MCF 10A (cell line): ENCODE data around the gene GARRE1. TPM values are rescaled to one million over a fixed set of nuclear protein-coding genes. Genes with fewer than 3 reads are reported as not detected.
"Not testable (repeated sequence)": the region's sequence is repeated elsewhere in the genome, so short reads cannot be mapped to it uniquely, and the experiment has no call there.

Source experiments
- BruUV-seq: library from RNA; stranded (reverse); fragments of 400-500 nt; replicated peaks from 2 replicates; lab custom pipeline; 2021; lab: Mats Ljungman, UMichigan
- CTCF ChIA-PET: fragments of 300-600 bp; sonication (Branson Sonifier 250); formaldehyde crosslinking; extraction: SDS; loops from one replicate; lab custom pipeline; 2021; ENCODE audit warnings: antibody characterized with exemption, inconsistent platforms; lab: Yijun Ruan, JAX
- POLR2A ChIA-PET: fragments of 300-600, 350-650 bp; sonication (Branson Sonifier 250); formaldehyde crosslinking; extraction: SDS; loops from one replicate; lab custom pipeline; 2020; ENCODE audit warnings: antibody characterized with exemption, inconsistent platforms; lab: Yijun Ruan, JAX
- DNase-seq: peaks from one replicate; pipeline ENCODE4 v3.0.0-alpha.2; 2018; ENCODE audit not compliant: unreplicated experiment
- H3K27ac Mint-ChIP-seq: one replicate; pipeline ENCODE4 v1.8.0; 2022; ENCODE audit warnings: mild to moderate bottlenecking, low read depth, mixed read lengths; ENCODE audit not compliant: unreplicated experiment
- H3K27me3 Mint-ChIP-seq: one replicate; pipeline ENCODE4 v1.8.0; 2022; ENCODE audit warnings: mixed read lengths; ENCODE audit not compliant: insufficient read depth, unreplicated experiment
- H3K36me3 Mint-ChIP-seq: one replicate; pipeline ENCODE4 v1.8.0; 2022; ENCODE audit warnings: mild to moderate bottlenecking, moderate library complexity, mixed read lengths; ENCODE audit not compliant: insufficient read depth, unreplicated experiment
- H3K4me1 Mint-ChIP-seq: one replicate; pipeline ENCODE4 v1.8.0; 2022; ENCODE audit warnings: mixed read lengths; ENCODE audit not compliant: insufficient read depth, unreplicated experiment
- H3K4me3 Mint-ChIP-seq: one replicate; pipeline ENCODE4 v1.8.0; 2022; ENCODE audit warnings: mild to moderate bottlenecking, moderate library complexity, mixed read lengths; ENCODE audit not compliant: unreplicated experiment
- H3K9me3 Mint-ChIP-seq: one replicate; pipeline ENCODE4 v1.8.0; 2022; ENCODE audit warnings: mixed read lengths; ENCODE audit not compliant: unreplicated experiment
- intact Hi-C: fragments of 100-400 bp; cut with micrococcal nuclease; formaldehyde crosslinking; loops from 2 replicates; pipeline ENCODE4 v1.14.1; 2022
- total RNA-seq: library from RNA; stranded (reverse); gene quantifications from 2 replicates; pipeline ENCODE4 v1.2.3, GENCODE V29; 2022
- TF ChIP-seq, protein P1 (sequence below): fragments of 200-600 bp; IDR thresholded peaks from one replicate; pipeline ENCODE4 v1.8.0; 2022; ENCODE audit warnings: antibody characterized with exemption, mild to moderate bottlenecking; ENCODE audit not compliant: unreplicated experiment

The GARRE1 gene
- total RNA-seq, 1 experiment from 2014 or later = 12.8 TPM

- no peak for DNase-seq
- peaks cover 2% of the 10 kb centered on the region for H3K4me1 Mint-ChIP-seq
- ChIA-PET CTCF (no interaction called here), POLR2A (no interaction called here)
- BruUV-seq = no TSS peak
- TF ChIP-seq, protein P1, sequence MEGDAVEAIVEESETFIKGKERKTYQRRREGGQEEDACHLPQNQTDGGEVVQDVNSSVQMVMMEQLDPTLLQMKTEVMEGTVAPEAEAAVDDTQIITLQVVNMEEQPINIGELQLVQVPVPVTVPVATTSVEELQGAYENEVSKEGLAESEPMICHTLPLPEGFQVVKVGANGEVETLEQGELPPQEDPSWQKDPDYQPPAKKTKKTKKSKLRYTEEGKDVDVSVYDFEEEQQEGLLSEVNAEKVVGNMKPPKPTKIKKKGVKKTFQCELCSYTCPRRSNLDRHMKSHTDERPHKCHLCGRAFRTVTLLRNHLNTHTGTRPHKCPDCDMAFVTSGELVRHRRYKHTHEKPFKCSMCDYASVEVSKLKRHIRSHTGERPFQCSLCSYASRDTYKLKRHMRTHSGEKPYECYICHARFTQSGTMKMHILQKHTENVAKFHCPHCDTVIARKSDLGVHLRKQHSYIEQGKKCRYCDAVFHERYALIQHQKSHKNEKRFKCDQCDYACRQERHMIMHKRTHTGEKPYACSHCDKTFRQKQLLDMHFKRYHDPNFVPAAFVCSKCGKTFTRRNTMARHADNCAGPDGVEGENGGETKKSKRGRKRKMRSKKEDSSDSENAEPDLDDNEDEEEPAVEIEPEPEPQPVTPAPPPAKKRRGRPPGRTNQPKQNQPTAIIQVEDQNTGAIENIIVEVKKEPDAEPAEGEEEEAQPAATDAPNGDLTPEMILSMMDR = no peak
- H3K27ac Mint-ChIP-seq = no peak overlapping the region
- H3K4me3 Mint-ChIP-seq = no peak overlapping the region
- intact Hi-C loops = no loop called here
- H3K9me3 Mint-ChIP-seq = no peaks in the 10 kb centered on the region
- peaks cover 72% of the 10 kb centered on the region for H3K36me3 Mint-ChIP-seq
- H3K27me3 Mint-ChIP-seq = no peaks in the 10 kb centered on the region
Measured at GRCh38 chr19:34213283-34213682, 41.1 kb upstream of the GARRE1 start.

DNA sequence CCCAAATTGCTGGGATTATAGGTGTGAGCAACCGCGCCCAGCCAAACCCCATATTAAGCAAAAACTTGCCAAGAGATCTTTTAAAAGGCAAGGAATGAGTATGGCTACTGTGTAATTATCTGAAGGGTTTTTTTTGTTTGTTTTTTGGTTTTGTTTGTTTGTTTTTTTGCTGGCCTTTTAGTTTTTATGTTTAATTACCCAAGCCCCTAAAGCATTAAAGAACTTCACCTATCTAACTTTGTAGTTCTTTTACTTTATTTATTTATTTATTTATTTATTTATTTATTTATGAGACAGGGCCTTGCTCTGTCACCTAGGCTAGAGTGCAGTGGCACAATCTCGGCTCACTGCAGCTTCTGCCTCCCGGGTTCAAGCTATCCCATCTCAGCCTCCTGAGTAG is 40.3 kb upstream of the GARRE1 start:
- peaks cover 8% of the 10 kb centered on the region for H3K4me1 Mint-ChIP-seq
- H3K4me3 Mint-ChIP-seq = no peak overlapping the region
- H3K36me3 Mint-ChIP-seq = peaks cover 78% of the 10 kb centered on the region
- no peak overlapping the region for H3K27ac Mint-ChIP-seq
- no TSS peak for BruUV-seq
- POLR2A ChIA-PET = no interaction called here
- no peak for DNase-seq
- no peaks in the 10 kb centered on the region for H3K9me3 Mint-ChIP-seq
- TF ChIP-seq, protein P1 = no peak
- H3K27me3 Mint-ChIP-seq = no peaks in the 10 kb centered on the region
- CTCF ChIA-PET = interaction anchor here (0.6 kb wide), 1 partner anchor 205 kb away, joined by 3 read pairs; no protein-coding TSS in a partner anchor
- intact Hi-C loops = no loop called here

DNA sequence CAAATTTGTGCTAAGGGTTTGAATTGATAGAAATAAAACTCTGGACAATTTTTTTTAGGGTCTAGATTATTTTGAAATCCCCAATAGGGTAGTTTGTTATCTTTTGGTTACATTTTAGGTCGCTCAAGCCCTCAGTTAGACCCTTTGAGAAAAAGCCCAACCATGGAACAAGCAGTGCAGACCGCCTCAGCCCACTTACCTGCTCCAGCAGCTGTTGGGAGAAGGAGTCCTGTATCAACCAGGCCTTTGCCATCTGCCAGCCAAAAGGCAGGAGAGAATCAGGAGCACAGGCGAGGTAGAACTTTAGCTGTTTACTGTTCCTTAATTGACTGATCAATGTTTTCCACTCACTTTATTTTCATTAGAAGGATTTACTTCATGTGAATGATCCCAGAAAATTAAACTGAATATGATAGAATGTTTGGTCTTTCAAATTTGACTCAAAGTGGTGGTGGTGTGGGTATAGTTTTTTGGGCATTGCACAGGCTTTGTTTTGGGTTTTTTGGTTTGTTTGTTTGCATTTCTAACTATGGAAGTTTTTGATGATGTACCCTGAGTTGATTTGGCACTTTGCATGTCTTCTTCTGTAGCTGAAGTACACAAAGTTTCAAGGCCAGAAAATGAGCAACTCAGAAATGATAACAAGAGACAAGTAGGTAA is 39.2 kb upstream of the GARRE1 start:
- Mint-ChIP-seq H3K9me3 (no peaks in the 10 kb centered on the region), H3K36me3 (peaks cover 78% of the 10 kb centered on the region), H3K27me3 (no peaks in the 10 kb centered on the region), H3K4me3 (no peak overlapping the region), H3K4me1 (peaks cover 8% of the 10 kb centered on the region), H3K27ac (no peak overlapping the region)
- ChIA-PET POLR2A (interaction anchor here (1.3 kb wide), 1 partner anchor 213 kb away, joined by 4 read pairs; the partner anchor contains the start of gene UBA2), CTCF (no interaction called here)
- no TSS peak for BruUV-seq
- intact Hi-C loops = no loop called here
- TF ChIP-seq, protein P1 = no peak
- DNase-seq = no peak

DNA sequence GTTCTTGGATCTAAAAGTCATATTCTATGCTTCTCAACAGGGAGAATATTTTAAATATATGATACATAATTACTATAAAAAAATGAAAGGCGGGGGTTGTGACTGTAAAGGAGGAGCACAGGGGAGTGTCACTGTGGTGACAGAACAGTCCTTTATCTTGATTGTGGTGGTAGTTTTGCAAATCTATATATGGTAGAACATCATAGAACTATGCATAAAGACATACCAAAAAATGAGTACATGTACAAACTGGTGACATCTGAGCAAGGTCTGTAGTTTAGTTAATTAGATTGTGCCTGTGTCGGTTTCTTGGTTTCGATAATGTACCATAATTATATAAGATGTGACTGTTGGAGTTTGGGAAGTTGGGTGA is 38.7 kb upstream of the GARRE1 start:
- TF ChIP-seq, protein P1 = no peak
- intact Hi-C loops = no loop called here

GRCh38 chr19:34216745-34217219 is 37.6 kb upstream of the GARRE1 start:
- H3K4me1 Mint-ChIP-seq, POLR2A ChIA-PET, H3K27me3 Mint-ChIP-seq, H3K9me3 Mint-ChIP-seq, H3K27ac Mint-ChIP-seq, H3K4me3 Mint-ChIP-seq, DNase-seq, BruUV-seq, intact Hi-C loops: not testable (repeated sequence)
- CTCF ChIA-PET = interaction anchor here (0.6 to 0.7 kb wide), 2 partner anchors 16 to 509 kb away, joined by 3 to 5 read pairs; no protein-coding TSS in a partner anchor
- H3K36me3 Mint-ChIP-seq = peaks cover 84% of the 10 kb centered on the region

More for the DNA sequence above, 38.7 kb upstream of the GARRE1 start:
- CTCF ChIA-PET = no interaction called here
- H3K4me3 Mint-ChIP-seq = no peak overlapping the region
- H3K36me3 Mint-ChIP-seq = peaks cover 78% of the 10 kb centered on the region
- DNase-seq = no peak
- H3K9me3 Mint-ChIP-seq = no peaks in the 10 kb centered on the region
- H3K4me1 Mint-ChIP-seq = peaks cover 8% of the 10 kb centered on the region
- POLR2A ChIA-PET = interaction anchor here (0.6 to 1.3 kb wide), 2 partner anchors 212 to 875 kb away, joined by 3 to 4 read pairs; partner anchors contain the start of gene UBA2
- no peak overlapping the region for H3K27ac Mint-ChIP-seq
- no peaks in the 10 kb centered on the region for H3K27me3 Mint-ChIP-seq
- no TSS peak for BruUV-seq
